Measurements from ENCODE around the gene ARRB2. TPM values are rescaled to one million over a fixed set of nuclear protein-coding genes. Genes with fewer than 3 reads are reported as not detected.

Gene ARRB2
- polyA plus RNA-seq, 1 of the 3 experiments (the other 2 are of a cell fraction), result 24.6 TPM

DNA sequence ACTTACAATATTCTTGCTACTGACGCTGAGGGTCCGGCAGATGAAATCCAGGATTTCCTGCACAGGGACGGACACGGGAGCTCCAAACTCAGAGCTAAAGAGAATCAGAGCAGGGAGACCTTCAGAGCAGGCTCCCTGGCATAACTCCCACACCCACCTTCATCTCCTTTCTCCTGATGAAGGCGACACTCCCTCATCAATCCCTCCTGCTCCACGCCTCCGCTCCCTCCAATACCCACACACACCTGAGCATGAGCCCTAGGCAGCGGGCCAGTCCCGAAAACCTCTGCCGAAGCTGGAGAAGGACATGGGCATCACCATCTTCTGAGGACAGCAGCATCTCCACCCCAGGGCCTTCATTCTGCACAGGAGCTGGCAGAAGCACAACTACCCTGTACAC, 34.6 kb upstream of the ARRB2 start:
- Histone ChIP-seq H3K27me3 (ENCODE audit: insufficient read depth) (no peaks in the 10 kb centered on the region), H3K4me2 (no peak overlapping the region), H4K20me1 (ENCODE audit: insufficient read depth) (peaks cover 13% of the 10 kb centered on the region), H3K36me3 (replicated peaks in 1 of 2; ENCODE audit: control insufficient read depth in 1 of 2, insufficient read depth in 2 of 2, low read length in 1 of 2) (peaks cover 31 to 62% of the 10 kb centered on the region in 2 experiments), H3K4me1 (ENCODE audit: control insufficient read depth in 1 of 2, insufficient read depth in 2 of 2, low read depth in 1 of 2, low read length in 1 of 2) (peaks cover 11 to 15% of the 10 kb centered on the region in 2 experiments; a peak in 3 of 4 replicates), H3K9me3 (no peaks in the 10 kb centered on the region), H2AFZ (ENCODE audit: low read depth) (no peak overlapping the region), H3K9me2 (no peaks in the 10 kb centered on the region), H3K79me2 (ENCODE audit: insufficient read depth) (no peaks in the 10 kb centered on the region), H3K4me3 (ENCODE audit: low read depth in 2 of 2, low read length in 1 of 2) (no peak overlapping the region), H3F3A (replicated peaks; ENCODE audit: insufficient read depth) (peaks cover 11% of the 10 kb centered on the region), H3K27ac (ENCODE audit: low read depth in 2 of 2, low read length in 1 of 2) (no peak overlapping the region), H3K9ac (no peak overlapping the region)
- ChIA-PET CTCF (no interaction called here), POLR2A (no interaction called here)
- no peak for DNase-seq
- 94% methylated on average over 8 of the region's 10 CpGs for whole genome bisulfite sequencing (ENCODE audit: low lambda C conversion rate)
- TF ChIP-seq JUND (IDR thresholded peaks at IDR 0.05), result no peak
- no peak for TF ChIP-seq FOXM1 (IDR thresholded peaks at IDR 0.05; ENCODE audit: low read depth)
- TF ChIP-seq, protein P1, sequence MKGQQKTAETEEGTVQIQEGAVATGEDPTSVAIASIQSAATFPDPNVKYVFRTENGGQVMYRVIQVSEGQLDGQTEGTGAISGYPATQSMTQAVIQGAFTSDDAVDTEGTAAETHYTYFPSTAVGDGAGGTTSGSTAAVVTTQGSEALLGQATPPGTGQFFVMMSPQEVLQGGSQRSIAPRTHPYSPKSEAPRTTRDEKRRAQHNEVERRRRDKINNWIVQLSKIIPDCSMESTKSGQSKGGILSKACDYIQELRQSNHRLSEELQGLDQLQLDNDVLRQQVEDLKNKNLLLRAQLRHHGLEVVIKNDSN (IDR thresholded peaks at IDR 0.05; ENCODE audit: borderline replicate concordance, low read depth), result no peak
- TF ChIP-seq POLR2AphosphoS5 (IDR thresholded peaks at IDR 0.05; ENCODE audit: low read depth, low read length), result no peak
- no peak for TF ChIP-seq SIN3A (IDR thresholded peaks at IDR 0.05; ENCODE audit: borderline replicate concordance, low read depth, low read length)
- no peak for TF ChIP-seq GATA2 (CRISPR knock-in tag; IDR thresholded peaks at IDR 0.05)
- TF ChIP-seq, protein P2, sequence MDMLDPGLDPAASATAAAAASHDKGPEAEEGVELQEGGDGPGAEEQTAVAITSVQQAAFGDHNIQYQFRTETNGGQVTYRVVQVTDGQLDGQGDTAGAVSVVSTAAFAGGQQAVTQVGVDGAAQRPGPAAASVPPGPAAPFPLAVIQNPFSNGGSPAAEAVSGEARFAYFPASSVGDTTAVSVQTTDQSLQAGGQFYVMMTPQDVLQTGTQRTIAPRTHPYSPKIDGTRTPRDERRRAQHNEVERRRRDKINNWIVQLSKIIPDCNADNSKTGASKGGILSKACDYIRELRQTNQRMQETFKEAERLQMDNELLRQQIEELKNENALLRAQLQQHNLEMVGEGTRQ (IDR thresholded peaks at IDR 0.05; ENCODE audit: borderline replicate concordance, low read depth, low read length), result no peak
- TF ChIP-seq RCOR1 (IDR thresholded peaks at IDR 0.05; ENCODE audit: low read length), result no peak
- TF ChIP-seq CHD2 (IDR thresholded peaks at IDR 0.05; ENCODE audit: low read length, partially characterized antibody), result no peak
- no peak for TF ChIP-seq CTCF (IDR thresholded peaks at IDR 0.05)
- no peak for TF ChIP-seq NFIC (IDR thresholded peaks at IDR 0.05; ENCODE audit: borderline replicate concordance)
- TF ChIP-seq, protein P3, sequence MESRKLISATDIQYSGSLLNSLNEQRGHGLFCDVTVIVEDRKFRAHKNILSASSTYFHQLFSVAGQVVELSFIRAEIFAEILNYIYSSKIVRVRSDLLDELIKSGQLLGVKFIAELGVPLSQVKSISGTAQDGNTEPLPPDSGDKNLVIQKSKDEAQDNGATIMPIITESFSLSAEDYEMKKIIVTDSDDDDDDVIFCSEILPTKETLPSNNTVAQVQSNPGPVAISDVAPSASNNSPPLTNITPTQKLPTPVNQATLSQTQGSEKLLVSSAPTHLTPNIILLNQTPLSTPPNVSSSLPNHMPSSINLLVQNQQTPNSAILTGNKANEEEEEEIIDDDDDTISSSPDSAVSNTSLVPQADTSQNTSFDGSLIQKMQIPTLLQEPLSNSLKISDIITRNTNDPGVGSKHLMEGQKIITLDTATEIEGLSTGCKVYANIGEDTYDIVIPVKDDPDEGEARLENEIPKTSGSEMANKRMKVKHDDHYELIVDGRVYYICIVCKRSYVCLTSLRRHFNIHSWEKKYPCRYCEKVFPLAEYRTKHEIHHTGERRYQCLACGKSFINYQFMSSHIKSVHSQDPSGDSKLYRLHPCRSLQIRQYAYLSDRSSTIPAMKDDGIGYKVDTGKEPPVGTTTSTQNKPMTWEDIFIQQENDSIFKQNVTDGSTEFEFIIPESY (IDR thresholded peaks at IDR 0.05; ENCODE audit: borderline replicate concordance, low read depth), result no peak
- TF ChIP-seq EP300 (IDR thresholded peaks at IDR 0.05; ENCODE audit: borderline replicate concordance in 1 of 2, low read depth in 1 of 2, low read length in 1 of 2), result no peak
- TF ChIP-seq MXI1 (IDR thresholded peaks at IDR 0.05; ENCODE audit: low read depth, low read length), result no peak
- TF ChIP-seq RAD21 (IDR thresholded peaks at IDR 0.05; ENCODE audit: low read length), result no peak

Data from SK-N-SH (cell line).